ENCODE data around the gene F13A1.
"Not testable (repeated sequence)": the region's sequence is repeated elsewhere in the genome, so short reads cannot be mapped to it uniquely, and the experiment has no call there.

Gene F13A1

GRCh38 chr6:6317825-6318733, 2.4 kb downstream of the F13A1 start:
- no peak for DNase-seq

- DNase-seq, result no peak
These were observed 3.1 kb downstream of the F13A1 start for GRCh38 chr6:6317386-6317785.

- no peak for DNase-seq
These were observed 4.8 kb downstream of the F13A1 start for GRCh38 chr6:6315660-6316059.

- DNase-seq, result no peak
These were observed 5.9 kb downstream of the F13A1 start for GRCh38 chr6:6314596-6314995.

GRCh38 chr6:6312901-6313441, 7.5 kb downstream of the F13A1 start:
- DNase-seq, result no peak

- no peak for DNase-seq
These were observed 14.9 kb downstream of the F13A1 start for GRCh38 chr6:6305575-6305974.

GRCh38 chr6:6300383-6300782, 20.1 kb downstream of the F13A1 start:
- not testable (repeated sequence) for DNase-seq

GRCh38 chr6:6293317-6293716, 27.1 kb downstream of the F13A1 start:
- no peak for DNase-seq

- DNase-seq, result no peak
These were observed 33.0 kb downstream of the F13A1 start for GRCh38 chr6:6287415-6287814.

- DNase-seq, result no peak
These were observed 34.8 kb downstream of the F13A1 start for GRCh38 chr6:6285679-6286078.

- no peak for DNase-seq
These were observed 36.1 kb downstream of the F13A1 start for GRCh38 chr6:6284221-6284966.

GRCh38 chr6:6283746-6284145, 36.7 kb downstream of the F13A1 start:
- DNase-seq, result no peak

GRCh38 chr6:6282716-6283115, 37.7 kb downstream of the F13A1 start:
- DNase-seq, result no peak

- DNase-seq, result no peak
These were observed 43.0 kb downstream of the F13A1 start for GRCh38 chr6:6277413-6277812.

- DNase-seq, result no peak
These were observed 49.4 kb downstream of the F13A1 start for GRCh38 chr6:6270948-6271535.

GRCh38 chr6:6260196-6260722, 60.2 kb downstream of the F13A1 start:
- DNase-seq, result no peak

- no peak for DNase-seq
These were observed 63.6 kb downstream of the F13A1 start for GRCh38 chr6:6256886-6257285.

GRCh38 chr6:6256259-6256658, 64.2 kb downstream of the F13A1 start:
- DNase-seq, result no peak

- no peak for DNase-seq
These were observed 68.7 kb downstream of the F13A1 start for GRCh38 chr6:6251555-6252280.

GRCh38 chr6:6248651-6249050, 71.8 kb downstream of the F13A1 start:
- no peak for DNase-seq

GRCh38 chr6:6246544-6246943, 73.9 kb downstream of the F13A1 start:
- no peak for DNase-seq

GRCh38 chr6:6244624-6245023, 75.8 kb downstream of the F13A1 start:
- no peak for DNase-seq

- DNase-seq, result no peak
These were observed 76.6 kb downstream of the F13A1 start for GRCh38 chr6:6243846-6244245.

Data from DMS79 (cell line).